SKM-1 (cell line): ENCODE results near the gene ZNF534.
"Not testable (repeated sequence)": the region's sequence is repeated elsewhere in the genome, so short reads cannot be mapped to it uniquely, and the experiment has no call there.

Experiments
- DNase-seq: peaks from one replicate; lab custom pipeline; 2025; ENCODE audit not compliant: unreplicated experiment; lab: John Stamatoyannopoulos, UW

Gene ZNF534

DNA sequence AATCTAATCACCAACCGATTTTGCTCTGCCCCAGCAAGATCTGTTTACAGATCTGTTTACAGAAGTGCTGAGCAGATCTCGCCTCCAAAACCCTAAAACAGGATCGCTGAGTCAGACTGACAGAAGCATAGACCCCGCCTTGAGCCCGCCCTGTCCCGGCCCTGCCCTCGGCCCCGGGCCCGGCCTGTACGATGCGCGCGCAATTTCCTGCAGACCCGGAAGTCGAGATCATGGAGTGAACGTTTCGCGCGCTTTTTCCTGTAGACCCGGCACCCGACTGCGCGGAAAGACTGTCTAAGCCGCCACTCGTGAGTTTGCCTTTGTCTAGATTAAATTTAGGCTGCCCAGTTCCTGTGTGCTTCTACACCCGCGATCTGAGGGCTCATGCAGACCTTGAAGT is at the start of gene ZNF534:
Gene ZNF534, plus strand, starts transcription at position 212 of the 400 bp plus-strand sequence. CDS start 2,327 bp downstream, outside the sequence.
- DNase-seq = no peak

DNA sequence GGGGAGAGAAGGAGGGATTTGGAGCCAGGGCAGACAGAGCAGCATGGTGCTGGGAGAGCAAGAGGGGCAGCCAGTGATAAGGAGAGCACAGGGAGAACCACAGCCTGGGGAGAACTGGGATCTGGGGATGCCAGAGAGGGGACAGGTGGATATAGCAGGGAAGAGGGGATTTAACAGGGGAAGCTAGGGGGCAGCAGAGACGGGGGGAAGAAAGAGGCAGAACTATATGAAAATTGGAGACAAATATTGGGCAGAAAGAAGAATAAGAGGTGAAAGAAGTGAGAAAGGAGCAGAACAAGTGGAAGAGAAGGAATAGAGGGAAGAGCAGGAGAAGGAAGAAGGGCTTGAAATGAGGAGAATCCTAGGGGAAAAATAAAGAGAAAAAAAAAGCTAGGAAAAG is 37.8 kb upstream of the ZNF534 start:
- no peak for DNase-seq

DNA sequence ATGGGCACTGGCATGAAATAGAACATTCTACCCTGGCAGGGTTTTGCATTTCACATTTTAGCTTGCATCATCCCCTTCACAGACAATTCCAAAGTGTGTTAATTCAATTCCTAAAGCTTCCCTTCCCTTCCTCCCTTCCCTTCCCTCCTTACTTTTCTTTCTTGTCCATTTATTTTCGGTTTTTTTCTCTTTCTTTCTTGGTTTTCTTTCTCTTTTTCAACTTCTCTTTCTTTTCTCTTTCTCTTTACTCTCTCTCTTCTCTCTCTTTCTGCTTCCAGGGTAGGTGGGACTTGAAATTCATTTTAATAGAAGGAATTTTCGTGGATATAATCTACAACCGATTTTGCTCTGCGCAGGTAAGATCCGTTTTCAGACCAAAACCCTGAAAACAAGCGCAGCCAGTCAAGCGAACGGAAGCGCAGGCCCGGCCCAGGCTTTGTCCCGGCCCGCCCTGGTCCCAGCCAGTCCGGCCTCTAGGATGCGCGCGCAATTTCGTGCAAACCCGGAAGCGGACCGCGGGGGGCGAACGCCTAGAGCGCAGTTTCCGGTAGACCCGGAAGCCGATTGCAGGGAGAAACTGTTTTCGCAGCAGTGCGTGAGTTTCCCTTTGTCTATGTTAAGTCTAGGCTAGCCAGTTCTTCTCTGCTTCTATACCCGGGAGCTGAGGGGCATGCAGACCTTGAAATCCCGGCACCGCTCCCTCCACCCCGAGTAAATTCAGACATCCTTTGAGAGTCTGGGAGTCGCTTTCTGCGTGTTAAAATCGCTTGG is 31.5 kb upstream of the ZNF534 start, which contains the start of gene ZNF528:
Gene ZNF528, plus strand, starts transcription at position 540 of the 771 bp plus-strand sequence. CDS start 4,165 bp downstream, outside the sequence.
- DNase-seq = no peak

DNA sequence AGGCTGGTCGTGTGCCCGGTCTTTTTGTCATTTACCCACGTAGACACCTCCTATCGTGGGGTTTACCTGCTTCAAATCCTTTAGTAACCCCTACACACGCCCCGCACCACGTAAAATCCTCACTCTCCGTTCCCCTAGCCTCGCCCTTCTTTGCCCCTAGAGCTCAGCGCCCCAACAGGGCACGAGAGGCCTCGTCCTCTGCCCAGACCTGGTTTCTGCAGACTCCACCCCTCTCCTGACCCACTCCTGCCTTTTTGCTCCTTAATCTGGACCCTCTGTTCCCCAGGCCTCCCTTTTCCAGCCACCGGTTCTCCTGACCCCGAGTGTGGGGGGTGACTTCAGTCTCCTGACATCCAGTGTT is 30.9 kb upstream of the ZNF534 start:
- no peak for DNase-seq

DNA sequence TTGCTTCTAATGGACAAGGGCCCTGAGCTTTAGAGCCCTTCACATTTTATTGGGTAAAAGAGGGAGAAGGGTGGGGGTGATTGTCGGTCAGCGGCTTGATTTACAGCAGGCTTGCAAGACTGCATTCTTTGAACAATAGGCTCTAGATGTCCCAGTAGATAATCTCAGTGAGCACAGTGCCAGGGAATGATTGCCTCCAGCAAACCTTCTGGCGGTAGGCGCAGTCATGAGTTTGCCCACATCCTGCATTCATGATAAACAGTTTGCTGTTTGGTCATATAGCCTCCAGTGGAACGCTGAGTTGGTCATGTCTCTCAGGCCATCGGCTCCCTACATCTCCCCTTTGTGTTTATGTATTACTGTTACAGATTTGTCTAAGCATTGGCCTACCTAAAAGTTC is 18.7 kb upstream of the ZNF534 start:
- DNase-seq = no peak

DNA sequence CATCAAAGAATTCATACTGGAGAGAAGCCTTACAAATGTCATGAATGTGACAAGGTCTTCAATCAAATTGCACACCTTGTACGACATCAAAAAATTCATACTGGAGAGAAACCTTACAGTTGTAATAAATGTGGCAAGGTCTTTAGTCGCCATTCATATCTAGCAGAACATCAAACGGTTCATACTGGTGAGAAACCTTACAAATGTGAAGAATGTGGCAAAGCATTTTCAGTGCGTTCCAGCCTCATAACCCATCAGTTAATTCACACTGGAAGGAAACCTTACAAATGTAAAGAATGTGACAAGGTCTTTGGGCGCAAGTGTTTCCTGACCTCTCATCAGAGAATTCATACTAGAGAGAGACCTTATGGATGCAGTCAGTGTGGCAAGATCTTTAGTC is 13.2 kb upstream of the ZNF534 start:
- no peak for DNase-seq

DNA sequence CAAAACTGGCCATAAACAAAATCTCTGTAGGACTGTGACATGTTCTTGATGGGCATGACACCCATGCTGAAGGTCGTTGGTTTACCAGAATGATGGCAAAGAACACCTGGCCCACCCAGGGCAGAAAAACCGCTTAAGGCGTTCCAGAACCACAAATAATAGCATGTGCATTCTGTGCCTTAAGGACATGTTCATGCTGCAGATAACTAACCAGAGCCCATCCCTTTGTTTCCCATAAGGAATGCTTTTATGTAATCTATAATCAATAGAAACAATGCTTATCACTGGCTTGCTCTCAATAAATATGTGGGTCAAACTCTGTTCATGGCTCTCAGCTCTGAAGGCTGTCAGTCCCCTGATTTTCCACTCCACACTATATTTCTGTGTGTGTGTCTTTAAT is 13.2 kb downstream of the ZNF534 start:
- DNase-seq = no peak

DNA sequence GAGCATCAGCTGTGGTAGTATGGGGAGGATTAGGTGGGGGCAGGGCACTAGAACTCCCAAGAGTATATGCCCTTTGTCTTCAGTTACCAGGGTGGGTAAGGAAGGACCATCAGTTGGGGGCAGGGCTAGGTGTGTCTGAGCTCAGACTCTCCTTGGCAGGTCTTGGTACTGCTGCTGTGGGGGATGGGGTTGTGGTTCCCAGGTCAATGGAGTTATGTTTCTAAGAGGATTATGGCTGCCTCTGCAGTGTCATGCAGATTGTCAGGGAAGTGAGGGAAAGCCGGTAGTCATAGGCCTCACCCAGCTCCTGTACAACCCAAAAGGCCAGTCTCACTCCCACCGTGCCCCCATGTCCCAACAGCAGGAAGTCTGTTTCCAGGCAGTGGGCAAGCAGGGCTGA is 15.6 kb downstream of the ZNF534 start:
- DNase-seq = no peak

DNA sequence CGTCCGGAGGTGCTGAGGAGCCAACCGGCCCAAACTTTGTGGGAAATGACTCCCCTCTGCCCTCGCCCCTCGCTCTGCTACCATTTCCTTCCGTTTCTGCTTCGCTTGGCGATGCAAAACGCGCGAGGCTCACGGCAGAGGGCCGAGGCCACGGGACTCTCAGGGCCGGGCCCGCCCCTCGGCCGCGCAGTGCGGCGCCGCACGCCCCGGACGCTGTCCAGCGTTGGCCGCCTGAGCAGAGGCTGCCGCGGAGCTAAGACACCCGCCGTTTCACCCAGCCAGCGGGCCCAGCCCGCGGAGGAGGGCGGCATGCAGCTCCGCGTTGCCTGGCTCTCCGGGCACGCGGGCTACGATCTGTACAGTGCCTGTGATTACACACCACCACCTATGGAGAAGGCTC is 22.3 kb downstream of the ZNF534 start:
- DNase-seq = no peak

DNA sequence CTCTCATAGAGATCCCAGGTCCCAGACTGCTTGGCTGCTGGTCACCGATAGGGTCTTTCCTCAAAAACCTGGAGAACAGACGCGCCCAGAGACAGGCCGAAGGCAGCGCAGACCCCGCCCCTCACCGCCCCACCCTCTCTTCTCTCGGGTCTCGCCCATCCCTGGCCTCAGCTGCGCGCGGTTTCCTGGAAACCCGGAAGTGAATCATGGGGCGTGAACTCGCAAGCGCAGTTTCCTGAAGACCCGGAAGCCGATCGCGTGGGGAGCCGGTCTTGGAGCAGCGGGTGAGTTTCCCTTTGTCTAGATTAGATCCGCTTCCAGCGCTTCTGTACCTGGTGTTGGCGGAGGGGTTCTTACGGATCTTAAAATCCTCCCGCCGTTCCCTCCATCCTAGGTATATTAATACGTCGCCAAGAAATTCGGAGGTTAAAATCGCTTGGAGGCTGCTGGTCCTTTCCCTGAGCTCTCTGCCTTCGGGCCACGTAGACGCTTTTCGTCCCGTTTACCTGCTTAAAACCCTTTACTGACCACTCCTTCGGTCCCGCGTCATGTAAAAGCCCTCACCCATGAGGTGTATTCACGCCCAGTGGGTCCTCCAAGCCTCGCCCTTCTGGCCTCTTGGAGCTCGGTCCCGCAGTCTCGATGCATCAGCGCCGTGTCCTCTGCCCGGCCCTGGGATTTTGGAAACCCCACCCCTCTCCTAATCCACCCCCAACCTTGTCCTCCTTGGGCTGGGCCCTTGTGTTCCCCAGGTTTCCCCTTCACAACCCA is 24.6 kb downstream of the ZNF534 start, which contains the start of gene ZNF578:
Gene ZNF578, plus strand, starts transcription at position 230 of the 771 bp plus-strand sequence. CDS start 48,293 bp downstream, outside the sequence.
- no peak for DNase-seq

DNA sequence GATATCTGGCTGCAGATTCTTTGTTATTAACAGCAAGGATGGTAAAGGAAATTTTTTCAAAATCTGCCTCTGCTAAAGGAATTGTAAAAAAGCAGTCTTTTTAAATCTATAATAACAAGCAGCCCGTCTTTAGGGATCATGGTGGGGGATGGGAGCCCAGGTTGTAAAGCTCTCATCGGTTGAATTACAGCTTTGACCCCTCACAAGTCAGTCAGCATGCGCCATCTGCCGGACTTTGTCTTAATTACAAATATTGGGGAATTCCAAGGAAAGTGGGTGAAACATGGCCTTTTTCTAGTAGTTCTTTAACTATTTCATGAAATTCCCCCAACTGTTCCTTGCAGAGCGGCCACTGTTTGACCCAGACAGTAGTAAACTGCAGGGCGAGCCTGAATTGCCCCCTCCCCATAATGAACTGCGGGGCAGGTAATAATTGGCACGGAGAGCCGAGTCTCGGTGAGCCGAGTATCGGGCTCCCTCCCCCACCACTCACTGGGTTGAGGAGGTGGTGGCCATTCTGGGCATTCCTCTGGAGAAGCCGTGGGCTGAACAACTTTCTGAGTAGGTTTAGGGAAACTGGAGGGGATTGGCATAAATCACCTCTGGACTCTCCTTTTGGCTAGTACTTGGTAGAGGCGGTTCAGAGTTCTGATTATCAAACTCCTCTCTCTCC is 36.0 kb downstream of the ZNF534 start:
- DNase-seq = no peak

DNA sequence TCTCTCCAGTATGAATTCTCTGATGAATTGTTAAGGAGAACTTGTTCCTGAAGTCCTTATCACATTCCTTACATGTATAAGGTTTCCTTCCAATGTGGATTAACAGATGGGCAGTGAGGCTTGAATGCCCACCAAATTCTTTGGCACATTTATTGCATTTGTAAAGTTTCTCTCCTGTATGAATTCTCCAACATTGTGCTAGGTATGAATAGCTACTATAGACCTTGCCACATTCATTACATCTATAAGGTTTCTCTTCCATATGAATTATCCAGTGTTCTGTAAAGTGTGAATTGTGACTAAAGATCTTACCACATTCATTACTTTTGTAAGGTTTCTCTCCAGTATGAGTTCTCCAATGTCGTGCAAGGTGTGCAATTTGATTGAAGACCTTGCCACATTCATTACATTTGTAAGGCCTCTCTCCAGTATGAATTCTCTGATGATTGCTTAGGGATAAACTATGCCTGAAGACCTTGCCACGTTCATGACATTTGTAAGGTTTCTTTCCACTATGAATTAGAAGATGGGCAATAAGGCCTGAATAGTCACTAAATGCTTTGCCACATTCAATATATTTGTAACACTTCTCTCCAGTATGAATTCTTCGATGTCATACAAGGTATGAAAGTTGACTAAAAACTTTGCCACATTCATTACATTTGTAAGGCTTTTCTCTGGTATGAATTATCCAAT is 44.9 kb downstream of the ZNF534 start:
- DNase-seq = no peak

DNA sequence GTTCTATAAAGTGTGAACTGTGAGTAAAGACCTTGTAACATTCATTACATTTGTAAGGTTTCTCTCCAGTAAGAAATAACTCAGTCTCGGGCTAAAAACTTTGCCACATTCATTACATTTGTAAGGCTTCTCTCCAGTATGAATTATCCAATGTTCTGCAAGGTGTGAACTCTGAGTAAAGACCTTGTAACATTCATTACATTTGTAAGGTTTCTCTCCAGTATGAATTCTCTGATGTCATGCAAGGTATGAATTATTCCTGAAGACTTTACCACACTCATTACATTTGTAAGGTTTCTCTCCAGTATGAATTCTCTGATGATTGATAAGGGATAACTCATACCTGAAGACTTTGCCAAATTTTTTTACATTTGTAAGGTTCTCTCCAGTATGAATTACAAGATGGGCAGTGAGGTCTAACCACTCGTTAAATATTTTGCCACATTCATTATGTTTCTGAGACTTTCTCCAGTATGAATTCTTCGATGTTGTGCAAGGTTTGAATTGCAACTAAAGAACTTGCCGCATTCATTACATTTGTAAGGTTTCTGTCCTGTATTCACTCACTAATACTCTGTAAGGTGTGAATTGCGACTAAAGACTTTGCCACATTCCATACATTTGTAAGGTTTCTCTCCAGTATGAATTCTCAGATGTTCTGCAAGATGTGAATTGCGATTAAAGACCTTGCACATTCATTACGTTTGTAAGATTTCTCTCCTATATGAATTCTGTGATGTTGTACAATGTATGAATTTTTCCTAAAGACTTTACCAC is 45.6 kb downstream of the ZNF534 start:
- DNase-seq = no peak

DNA sequence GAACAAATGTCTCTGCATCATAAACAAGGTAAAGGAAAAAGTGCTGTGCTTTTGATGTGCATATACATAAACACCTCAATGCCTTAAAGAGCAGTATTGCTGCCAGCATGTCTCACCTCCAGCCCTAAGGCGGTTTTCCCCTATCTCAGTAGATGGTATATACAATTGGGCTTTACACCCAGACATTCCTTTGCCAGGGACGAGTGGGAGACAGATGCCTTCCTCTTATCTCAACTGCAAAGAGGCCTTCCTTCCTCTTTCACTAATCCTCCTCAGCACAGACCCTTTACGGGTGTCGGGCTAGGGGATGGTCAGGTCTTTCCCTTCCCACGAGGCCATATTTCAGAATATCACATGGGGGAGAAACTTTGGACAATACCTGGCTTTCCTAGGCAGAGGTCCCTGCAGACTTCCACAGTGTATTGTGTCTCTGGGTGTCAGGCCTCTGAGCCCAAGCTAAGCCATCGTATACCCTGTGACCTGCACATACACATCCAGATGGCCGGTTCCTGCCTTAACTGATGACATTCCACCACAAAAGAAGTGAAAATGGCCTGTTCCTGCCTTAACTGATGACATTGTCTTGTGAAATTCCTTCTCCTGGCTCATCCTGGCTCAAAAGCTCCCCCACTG is 55.3 kb downstream of the ZNF534 start:
- DNase-seq = not testable (repeated sequence)

DNA sequence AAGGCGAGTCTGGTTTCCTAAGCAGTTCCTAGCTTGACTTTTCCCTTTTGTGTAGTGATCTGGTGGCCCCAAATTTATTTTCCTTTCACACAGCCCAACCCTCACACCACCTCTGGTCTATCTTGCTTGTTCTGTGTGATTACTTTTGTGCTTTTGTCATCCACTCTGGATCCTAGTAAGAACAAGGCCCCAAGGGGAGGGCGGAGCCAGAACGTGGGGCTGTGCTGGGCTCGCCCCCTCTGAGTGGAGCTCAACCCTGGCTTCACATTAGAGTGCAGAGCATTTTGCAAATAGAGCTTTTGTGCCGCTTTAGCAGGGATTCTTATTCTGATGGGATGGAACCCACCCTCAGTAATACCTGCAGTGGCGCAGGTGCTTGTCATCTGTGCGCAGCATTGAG is 56.1 kb downstream of the ZNF534 start:
- not testable (repeated sequence) for DNase-seq

DNA sequence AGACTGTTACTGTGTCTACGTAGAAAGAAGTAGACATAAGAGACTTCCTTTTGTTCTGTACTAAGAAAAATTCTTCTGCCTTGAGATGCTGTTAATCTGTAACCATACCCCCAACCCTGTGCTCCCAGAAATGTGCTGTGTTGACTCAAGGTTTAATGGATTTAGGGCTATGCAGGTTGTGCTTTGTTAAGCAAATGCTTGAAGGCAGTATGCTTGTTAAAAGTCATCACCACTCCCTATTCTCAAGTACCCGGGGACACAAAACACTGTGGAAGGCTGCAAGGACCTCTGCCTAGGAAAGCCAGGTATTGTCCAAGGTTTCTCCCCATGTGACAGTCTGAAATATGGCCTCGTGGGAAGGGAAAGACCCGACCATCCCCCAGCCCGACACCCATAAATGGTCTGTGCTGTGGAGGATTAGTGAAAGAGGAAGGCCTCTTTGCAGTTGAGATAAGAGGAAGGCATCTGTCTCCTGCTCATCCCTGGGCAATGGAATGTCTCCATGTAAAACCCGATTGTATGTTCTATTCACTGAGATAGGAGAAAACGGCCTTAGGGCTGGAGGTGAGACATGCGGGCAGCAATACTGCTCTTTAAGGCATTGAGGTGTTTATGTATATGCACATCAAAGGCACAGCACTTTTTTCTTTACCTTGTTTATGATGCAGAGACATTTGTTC is 56.8 kb downstream of the ZNF534 start:
- not testable (repeated sequence) for DNase-seq

DNA sequence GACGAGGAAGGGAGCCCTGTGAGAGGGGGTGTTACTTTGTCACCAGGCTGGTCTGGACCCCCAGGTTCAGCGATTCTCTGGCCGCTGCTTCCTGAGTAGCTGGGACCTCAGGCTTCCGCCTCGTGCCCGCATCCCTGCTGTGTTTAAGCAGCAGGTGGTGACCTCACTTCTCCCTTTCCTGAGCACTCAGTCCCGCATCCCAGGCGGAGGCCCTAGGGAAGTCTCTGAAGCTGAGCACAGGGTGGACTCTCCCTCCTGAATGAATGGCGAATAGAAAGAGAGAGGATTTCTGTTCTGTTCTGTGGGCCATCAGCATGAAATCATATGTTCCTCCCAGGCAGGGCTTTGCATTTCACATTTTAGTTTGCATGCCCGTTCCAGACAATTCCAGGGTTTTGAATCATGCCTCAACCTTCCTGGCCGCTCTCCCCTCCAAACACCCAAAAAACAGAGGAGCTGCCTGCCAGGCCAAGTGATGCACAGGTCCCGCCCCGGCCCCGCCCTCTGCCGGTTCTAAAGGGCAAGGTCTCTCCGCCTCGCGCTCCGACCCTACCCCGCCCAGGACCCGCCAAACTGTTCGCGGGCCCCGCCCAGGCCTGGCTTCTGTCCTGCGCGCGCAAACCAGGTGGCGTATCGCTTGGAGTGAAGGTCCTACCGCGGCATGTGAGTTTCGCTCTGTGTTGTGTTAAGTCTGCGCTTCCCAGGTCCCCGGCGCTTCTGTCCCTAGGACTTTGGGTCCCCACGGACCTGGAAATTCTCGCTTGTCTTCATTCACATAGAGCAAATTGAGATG is 63.4 kb downstream of the ZNF534 start:
- no peak for DNase-seq

DNA sequence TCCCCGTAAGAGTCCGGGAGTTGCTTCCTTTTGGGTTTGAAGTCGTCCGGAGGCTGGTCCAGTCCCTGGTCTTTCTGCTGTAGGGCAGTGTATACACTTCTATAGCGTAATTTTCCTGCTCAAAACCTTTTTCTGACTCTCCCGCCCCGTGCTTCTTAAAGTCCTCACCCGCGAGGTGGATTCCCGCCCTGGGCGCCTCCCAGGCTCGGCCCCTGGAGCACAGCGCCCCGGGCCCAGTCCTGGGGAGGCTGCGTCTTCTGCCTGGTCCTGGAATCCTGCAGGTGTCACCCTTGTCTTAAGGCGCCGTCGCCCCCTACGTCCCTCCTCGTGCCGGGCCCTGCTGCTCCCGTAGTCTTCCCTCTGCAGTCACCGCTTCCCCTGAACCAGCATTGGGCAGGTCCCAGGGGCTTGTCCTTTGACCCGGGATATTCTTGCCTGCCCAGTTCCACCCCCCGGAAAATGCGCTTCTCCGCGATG is 64.1 kb downstream of the ZNF534 start:
- DNase-seq = no peak
